ENCODE results near the gene ENO3.

ENO3 gene

DNA sequence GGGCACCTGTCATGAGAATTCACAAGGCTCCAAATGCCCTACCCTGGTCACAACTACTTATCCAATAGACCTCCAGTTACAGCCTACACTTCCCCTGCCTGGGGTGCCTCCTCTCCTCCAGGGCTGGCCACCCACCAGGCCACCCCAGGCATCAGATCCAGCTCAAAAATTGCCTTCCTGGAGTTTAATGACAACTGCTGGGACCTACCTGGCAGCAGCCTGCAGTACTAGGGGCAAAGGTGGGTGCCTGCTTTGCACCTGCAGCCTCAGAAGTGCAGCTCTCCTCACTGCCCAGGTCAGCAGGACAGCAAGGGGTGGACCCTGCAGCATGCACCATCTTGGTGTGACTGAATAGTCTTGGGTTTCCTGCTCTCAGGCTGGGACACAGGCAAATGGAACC, 15.3 kb upstream of the ENO3 start:
- FAIRE-seq: no peak
- DNase-seq (ENCODE audit: insufficient read length, low spot score): no peak

DNA sequence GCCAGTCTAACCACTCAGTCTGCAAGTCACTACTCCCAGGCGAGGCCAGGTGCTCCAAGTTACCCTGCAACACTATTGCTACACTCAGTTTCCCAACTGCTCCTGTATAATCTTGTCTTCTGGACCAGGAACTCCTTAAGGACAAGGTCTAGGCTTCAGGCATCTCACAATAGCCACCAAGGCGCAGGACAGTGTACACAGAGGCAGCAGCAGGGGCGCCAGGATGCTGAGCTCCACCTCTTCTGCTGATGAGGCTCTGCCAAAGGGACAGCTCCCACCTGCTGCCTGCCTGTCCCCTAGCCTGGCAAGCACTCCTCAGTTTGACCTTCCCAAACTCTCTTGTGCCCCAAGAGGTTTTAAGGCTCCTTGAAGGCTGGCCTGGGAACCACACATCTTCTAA, 14.5 kb upstream of the ENO3 start:
- no peak for DNase-seq (ENCODE audit: insufficient read length, low spot score)
- peak; percentile 54 for FAIRE-seq

DNA sequence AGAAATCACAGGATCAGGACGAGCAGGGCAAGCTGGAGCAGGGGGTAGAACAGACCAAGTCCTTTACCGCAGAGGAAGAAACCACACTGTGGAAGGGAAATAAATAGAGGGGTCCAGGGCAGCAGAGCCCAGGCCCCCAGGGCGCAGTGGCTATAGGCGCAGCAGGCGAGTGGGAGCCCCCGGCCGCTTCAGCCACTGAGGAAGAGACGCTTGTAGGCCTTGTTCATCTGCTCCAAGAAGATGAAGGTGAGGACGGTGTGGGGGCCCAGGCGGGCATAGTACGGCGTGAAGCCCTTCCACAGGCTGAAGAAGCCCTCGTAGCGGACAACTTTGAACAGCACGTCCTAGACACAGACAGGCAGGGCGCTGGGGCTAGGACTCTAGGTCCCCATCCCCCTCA, 13.4 kb upstream of the ENO3 start:
- no peak for FAIRE-seq
- no peak for DNase-seq (ENCODE audit: insufficient read length, low spot score)

DNA sequence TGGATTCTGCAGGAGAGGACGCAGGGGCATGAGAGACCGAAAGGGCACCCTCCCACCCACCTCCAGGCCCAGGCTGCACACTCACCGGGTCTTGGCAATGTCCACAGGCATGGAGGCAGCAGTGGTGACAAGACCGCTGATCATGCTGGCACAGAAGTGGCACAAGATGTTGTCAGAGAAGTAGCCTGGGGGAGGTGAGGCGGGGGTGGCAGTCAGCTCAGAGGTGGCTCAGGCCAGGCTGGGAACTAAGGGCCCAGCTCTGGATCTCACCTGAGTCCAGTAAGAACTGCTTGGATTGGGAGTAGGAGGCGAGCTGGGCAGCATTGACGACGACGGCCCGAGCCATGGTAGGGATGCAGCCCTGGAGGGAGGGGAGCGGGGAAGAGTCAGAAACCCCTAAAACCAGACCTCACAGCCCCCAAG, 12.8 kb upstream of the ENO3 start:
- FAIRE-seq (no peak), DNase-seq (ENCODE audit: insufficient read length, low spot score) (no peak)

DNA sequence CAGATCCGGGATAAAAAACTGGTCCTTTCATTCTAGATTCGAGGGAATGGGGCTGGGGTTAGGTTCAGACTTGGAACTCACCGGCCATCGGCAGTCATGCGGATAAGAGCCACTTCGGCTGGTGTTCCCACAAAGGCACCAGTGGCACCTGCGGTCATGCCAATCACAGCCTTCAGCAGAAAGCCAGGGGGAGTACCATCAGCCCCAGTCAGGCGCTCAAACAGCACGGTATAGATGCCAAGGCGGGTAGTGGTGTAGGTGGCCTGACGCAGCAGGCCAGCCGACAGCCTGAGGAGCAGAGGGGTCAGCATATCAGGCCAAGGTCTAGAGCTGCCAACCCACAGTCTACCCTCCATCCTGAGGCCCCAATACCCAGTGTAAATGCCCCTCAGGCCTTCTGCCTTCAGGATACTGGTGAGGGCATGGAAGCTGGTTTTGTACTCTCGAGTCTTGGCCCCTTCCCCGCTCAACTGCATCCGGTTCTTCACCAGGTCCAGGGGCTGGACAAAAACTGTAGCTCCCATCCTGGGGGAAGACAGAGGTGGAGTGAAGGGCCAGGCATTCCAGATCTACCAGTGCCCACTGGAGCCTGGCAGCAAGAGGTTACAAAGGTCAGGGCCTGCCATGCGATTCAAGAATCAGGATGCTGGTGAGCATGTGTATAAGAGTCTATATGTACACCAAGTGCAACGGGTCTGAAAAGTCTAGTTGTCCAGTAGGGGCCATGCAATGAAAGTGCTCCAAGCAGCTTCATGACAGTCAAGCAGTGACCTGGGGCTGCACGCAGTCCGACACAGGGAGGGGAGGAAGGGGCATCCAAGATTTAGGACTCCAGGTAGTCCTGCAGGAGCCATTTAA, 12.0 kb upstream of the ENO3 start:
- peak; percentile 57 for FAIRE-seq

DNA sequence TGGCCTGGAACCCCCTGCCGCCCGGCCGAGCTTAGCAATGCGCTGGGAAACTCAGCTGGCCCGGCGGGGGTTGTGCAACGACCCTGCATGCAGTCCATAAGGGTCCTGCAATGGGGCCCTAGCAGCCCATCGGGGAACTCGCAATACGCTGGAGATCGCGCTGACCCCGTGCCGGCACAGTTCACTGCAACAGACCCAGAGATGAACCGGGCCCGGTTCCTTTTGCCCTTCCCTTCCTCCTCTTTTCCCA, 11.4 kb upstream of the ENO3 start:
- no peak for DNase-seq (ENCODE audit: insufficient read length, low spot score)

More for the DNA sequence above, 12.0 kb upstream of the ENO3 start:
- no peak for DNase-seq (ENCODE audit: insufficient read length, low spot score)

DNA sequence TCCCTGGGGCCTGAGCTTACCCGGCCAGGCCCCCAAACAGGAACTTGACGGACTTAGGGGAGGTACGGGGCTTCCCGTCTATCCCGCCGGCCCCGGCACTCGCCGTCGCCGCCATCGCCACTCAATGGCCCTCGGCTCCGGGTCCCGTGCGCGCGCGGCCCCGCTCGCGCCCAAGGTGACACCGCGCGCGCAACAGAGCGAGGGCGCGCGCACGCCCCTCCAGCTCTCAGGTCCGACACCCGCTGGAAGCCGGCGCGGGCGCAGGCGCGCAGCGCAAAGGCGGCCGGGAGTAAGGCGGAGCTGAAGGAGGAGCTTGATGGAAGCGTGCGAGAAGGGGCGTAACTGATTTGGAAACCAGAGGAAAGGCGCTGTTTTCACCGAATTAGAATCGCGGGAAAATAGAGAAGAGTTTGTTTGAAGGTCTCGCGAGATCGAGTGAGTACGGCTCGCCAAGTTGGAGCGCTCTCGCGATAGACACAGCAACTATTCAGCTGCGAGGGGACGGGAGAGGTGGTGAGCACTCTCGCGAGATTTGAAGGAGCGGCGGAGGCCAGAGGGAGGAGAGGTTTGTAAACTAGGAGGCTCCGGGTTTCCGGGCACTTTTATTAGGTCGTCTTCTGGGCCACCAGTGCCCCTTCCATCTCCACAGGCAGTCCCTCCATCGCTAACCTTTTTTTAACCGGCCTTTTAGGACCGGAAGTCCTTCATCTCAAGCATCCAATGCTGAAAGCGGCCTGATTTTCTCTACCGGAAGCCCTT, 10.9 kb upstream of the ENO3 start, which contains the start of the genes RNF167 and SLC25A11:
TSS of gene RNF167 (plus strand) at position 473 of the 759 bp plus-strand sequence. CDS start 642 bp downstream, outside the sequence.
TSS of gene SLC25A11 (minus strand) at position 251 of the 759 bp plus-strand sequence. CDS start at position 115, 136 bp downstream.
- FAIRE-seq (peak; percentile 95), DNase-seq (ENCODE audit: insufficient read length, low spot score) (peak; percentile 98)

More for the DNA sequence above, 11.4 kb upstream of the ENO3 start:
- no peak for FAIRE-seq

DNA sequence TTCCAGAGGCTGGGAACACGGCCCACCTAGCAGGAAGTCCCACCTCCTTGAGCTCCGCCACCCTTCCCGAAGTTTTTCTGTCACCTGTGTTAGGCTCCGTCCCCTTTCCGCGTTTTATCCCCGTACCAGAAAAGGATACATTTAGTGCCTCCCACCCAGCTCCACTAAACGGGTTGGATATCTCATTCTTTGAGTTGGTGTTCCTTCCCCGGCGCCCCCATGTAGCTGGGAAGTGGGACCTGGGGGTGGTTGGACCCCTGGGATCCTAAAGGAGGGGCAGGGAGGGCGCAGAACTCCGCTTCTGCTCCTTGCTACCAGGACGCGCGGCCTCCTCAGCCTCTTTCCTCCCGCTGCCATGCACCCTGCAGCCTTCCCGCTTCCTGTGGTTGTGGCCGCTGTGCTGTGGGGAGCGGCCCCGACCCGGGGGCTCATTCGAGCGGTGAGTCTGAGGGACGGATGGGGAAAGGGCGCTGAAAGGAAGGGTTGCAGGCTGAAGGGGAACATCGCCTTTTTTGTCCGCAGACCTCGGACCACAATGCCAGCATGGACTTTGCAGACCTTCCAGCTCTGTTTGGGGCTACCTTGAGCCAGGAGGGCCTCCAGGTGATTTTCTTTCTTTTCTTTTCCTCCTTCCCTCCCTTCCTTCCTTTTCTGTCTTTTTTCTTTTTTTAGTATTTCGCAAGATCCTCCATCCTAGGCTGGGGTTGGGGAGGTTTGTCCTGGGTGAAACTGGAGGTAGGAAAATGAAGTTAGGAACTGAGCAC, 10.2 kb upstream of the ENO3 start:
- FAIRE-seq: no peak
- DNase-seq (ENCODE audit: insufficient read length, low spot score): peak; percentile 90

DNA sequence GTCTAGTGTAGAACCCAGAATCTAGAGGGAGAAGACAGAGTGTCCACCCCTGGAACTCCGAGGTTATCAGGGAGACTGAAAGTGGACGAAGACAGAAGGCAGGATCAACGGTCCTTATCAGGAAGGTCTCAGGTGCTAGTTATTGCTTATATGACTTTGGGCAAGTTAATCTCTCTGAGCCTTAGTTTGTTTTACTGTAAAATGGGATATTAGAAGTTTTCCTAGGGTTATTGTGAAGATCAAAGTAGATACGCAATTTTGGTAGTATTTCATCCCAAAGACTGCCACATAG, 9.7 kb upstream of the ENO3 start:
- DNase-seq (ENCODE audit: insufficient read length, low spot score) (no peak), FAIRE-seq (no peak)

DNA sequence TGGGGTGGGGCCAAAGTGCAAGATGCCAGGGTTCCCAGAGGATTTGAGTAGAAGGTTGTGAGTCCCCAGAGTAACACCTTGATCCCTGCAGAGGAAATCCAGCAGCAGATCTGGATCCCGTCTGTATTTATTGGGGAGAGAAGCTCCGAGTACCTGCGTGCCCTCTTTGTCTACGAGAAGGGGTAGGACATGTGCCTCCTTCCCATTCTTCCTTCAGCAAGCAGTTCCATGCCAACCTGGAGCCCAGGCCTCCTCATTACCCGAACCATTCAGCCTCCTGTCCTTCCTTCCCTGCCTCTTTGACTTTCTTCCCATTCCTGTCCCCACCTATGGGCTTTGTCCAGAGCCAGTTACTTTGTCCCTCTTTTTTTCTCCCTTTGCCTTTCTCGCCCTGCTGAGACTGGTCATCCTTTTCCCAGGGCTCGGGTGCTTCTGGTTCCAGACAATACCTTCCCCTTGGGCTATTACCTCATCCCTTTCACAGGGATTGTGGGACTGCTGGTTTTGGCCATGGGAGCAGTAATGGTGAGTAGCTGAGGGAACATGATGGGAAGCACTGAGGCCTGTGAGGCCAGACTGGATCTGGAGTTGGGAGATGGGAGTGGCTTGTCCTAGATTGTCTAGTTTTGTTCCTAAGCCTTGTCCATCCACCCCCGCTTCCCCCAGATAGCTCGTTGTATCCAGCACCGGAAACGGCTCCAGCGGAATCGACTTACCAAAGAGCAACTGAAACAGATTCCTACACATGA, 8.0 kb upstream of the ENO3 start:
- FAIRE-seq (no peak), DNase-seq (ENCODE audit: insufficient read length, low spot score) (no peak)

DNA sequence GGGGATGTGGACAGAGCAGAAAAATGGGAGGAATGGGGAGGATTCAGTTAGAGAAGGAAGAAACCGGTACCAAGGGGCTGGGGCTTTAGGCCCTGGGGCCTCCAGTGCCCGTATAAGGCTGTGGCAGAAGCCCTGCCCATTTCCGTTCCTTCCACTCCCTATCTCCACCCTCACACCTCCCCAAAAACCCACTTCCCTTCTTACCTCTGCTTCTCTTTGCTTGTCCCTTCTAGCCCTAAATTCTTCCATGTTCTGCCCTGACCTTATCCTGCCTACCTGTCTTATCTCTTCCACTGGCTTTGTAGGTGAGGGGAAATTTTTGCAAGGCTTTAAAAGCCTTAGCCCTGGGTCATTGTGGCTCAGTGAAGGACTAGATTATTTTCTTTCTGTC, 6.8 kb upstream of the ENO3 start:
- FAIRE-seq (no peak), DNase-seq (ENCODE audit: insufficient read length, low spot score) (no peak)

DNA sequence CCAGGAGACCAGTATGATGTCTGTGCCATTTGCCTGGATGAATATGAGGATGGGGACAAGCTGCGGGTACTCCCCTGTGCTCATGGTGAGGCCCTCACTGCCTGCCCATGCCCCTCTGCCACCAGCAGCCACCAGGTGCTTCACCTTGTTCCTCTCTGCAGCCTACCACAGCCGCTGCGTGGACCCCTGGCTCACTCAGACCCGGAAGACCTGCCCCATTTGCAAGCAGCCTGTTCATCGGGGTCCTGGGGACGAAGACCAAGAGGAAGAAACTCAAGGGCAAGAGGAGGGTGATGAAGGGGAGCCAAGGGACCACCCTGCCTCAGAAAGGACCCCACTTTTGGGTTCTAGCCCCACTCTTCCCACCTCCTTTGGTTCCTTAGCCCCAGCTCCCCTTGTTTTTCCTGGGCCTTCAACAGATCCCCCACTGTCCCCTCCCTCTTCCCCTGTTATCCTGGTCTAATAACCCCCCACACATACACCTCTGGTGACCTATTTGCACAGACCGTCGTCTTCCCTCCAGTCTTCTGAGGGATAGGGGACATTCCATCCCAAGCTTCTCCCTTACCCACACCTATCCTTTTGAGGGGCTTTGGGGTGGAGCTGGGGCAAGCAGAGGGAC, 6.3 kb upstream of the ENO3 start:
- DNase-seq (ENCODE audit: insufficient read length, low spot score): no peak
- no peak for FAIRE-seq

DNA sequence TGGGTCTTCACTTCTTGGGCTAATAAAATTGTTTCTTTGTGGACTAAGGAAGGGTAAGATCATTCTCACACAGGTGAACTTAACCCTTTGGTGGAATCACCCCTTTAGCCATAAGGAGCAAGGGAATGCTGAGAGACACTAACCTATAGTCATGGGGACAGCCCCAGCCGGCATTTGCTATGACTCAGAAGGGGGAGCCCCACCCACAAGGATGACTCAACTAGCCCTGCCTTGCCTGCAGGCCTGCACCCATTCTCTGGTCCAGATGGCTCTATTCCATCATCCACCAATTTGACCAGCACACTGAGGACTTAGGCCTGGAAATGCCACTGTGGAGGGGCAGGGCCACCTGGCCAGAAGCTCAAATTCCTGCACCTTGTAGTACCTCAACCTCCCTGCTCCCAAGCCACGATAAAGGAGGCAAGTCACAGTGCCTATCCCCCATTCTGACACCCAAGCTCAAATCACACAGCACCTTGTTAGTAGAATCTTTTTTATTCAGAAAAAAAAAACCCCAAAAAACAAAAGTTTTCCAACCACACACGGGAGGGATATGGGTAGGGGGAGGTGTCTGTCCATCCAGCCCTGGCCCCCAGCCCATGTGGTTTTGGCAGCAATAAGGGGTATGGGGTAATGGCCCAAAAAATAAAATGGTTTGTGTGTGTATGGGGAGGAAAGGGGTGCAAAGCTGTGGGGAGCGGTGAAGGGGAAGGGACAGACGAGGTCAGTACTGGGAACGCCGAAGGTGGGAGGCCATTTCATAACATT, 5.6 kb upstream of the ENO3 start:
- FAIRE-seq (peak; percentile 97), DNase-seq (ENCODE audit: insufficient read length, low spot score) (peak; percentile 87)

DNA sequence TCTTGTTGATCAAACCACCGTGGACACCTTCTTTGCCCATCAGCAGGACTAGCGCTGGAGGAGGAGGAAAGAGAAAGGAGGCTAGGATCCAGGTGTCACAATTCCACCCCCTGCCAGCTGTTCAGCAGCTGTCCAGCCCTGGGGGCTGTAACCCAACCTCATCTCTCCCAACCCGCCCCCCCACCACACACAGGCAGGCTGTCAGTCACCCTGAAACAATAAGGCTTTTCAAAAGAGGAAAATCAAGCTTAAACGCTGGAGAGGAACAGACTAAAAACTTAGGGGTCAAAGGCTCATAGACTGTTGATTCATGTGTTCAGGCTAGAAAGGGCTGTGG, 5.0 kb upstream of the ENO3 start:
- FAIRE-seq: no peak
- DNase-seq (ENCODE audit: insufficient read length, low spot score): no peak

DNA sequence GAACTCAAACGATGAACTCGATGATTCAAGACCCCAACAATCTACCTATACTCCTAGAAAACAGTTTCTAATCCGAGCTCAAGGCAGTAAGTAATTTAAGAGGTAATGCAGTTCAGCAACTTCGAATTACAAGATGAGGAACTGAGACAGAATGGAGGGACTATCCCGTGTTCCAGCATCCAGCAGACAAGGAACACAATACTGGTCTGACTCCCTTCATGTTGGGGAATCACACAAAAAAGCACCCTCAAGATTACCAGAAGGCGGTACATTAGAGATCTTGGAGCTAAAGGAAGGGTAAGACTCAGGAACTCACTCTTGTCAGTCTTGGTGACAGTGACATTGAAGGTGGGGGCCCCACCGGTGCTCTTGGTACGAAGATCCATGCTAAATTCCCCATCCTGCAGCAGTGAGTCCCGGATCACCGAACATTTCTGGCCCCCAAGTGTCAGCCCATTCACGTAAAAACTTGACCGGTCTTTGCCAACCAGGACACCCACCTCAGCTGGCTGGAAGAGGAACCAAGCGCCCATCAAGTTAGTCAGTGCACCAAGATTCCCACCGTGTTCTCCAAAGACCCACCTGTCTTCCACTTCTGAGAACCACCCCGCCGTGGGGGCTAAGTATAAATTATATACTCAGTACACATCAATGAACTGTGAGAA, 4.5 kb upstream of the ENO3 start:
- DNase-seq (ENCODE audit: insufficient read length, low spot score): no peak
- no peak for FAIRE-seq

DNA sequence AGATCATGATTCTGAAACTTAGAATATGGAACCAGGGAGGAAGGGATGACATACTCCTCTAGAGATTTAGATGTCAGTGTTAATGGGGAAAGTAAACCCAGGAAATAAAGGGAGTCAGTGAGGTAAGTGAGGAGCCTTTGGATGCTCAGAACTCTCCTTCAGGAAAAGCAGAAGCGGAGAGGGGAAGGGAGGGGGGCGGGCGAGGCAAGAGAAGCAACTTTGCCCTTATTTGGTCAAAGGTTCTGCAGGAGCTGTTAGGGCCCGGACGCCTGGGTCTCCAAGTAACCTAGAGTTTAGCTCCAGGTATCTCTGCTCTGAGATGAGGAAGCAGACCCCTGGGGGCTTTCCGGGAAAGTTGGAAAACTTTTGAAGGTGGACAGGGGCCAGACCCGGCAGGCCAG, 3.9 kb upstream of the ENO3 start:
- DNase-seq (ENCODE audit: insufficient read length, low spot score) (no peak), FAIRE-seq (no peak)

DNA sequence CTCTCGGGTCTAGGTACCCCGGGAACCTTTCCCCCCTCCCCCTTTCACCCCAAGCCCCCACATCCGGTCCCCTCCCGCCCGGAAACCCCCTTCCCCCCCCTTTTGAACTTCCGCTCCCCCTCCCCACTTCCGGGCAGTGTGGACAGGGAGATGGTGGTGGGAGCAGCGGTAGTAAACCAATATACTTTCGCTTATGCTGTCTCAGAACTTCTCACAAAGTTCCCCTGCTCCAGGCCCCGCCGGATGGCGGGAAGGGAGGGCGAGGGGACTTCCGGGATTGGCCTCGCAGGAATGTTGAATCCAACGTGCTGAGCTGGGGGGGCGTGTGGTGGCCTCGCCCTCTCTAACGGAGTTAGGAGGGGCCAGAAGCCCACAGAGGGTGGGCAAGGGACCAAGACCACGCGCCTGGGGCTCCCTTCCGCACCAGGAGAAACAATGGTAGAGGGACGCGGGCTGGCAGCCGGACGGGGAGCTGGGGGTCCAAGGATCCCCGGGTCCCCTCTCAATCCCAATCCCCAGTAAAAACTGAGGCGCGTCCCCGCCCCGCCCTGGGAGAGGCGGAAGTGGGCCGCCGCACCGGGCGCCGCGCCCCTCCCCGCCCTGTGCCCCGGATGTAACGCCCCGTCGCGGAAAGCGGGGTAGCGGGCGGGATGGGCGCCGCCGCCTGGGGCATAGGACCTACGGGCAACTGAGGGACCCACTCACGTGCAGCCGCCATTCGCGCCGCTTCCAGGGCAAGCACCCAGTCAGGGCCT, 3.3 kb upstream of the ENO3 start:
- DNase-seq (ENCODE audit: insufficient read length, low spot score) (no peak), FAIRE-seq (peak; percentile 58)

DNA sequence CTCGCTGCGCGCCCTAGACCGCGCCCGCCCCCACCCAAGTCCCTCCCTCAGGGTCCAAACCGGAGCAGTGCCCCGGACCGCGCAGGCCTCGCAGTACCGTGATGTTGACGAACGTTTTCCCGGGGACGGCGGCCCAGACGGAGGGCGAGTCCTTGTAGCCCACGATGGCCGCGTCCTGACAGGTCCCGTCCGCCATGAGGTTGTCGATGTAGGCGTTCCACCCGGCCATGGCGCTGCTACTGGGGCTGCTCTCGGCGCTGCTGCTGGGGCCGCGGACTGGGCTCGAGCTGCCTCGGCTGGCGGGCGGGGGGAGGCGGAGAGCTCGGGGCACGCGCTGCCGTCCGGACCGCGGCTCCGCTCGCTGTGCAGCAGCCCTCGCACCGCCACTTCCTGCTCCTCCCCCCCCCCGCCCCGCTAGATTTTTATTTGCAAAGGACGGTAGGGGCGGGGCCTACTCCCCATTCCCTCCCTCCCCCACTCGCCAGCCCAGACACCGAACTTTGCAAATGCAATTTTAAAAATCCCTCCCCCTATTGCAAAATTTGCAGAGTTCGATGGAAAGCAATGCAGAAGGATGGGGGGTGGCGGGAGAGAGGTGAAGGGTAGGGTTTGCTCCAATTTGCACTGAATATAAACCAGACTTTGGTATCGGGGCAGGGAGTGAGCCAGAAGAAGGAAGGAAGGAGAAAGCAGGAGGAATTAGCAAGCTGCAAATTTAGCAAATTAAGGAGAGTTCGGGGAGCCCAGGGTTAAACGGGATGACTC, 2.6 kb upstream of the ENO3 start, which contains the start of gene PFN1:
TSS of gene PFN1 (minus strand) at position 365 of the 765 bp plus-strand sequence. CDS start at position 229, 136 bp downstream.
- DNase-seq (ENCODE audit: insufficient read length, low spot score) (peak; percentile 88), FAIRE-seq (peak; percentile 86)
